ENCODE measurements around the gene RREB1. TPM values are rescaled to one million over a fixed set of nuclear protein-coding genes. Genes with fewer than 3 reads are reported as not detected.

RREB1 gene
- total RNA-seq, 4 donors from 2014 or later, result 17.7 to 36.6 (median 28.8) TPM

- H3K9me3 ChIP-seq, result no peaks in the 10 kb centered on the region
- peaks cover 0 to 50% (median 33%) of the 10 kb centered on the region in 4 donors for H3K36me3 ChIP-seq
- peaks cover 0 to 1% (median under 1%) of the 10 kb centered on the region in 4 donors for H3K4me1 ChIP-seq
- no peak for DNase-seq (ENCODE audit: extremely low spot score)
- TF ChIP-seq CTCF (IDR thresholded peaks at IDR 0.05) (no peak), POLR2AphosphoS5 (IDR thresholded peaks at IDR 0.05) (no peak), EP300 (IDR thresholded peaks at IDR 0.05) (no peak), POLR2A (IDR thresholded peaks at IDR 0.05; ENCODE audit: low read depth) (no peak)
- intact Hi-C loops (cut with DNase I), result no loop called here
- H3K4me3 ChIP-seq, result no peak overlapping the region
- H3K27ac ChIP-seq (replicated peaks in 1 of 4), result no peak overlapping the region
- no peaks in the 10 kb centered on the region for H3K27me3 ChIP-seq
- WGBS, result 89% methylated on average over 13 of the region's 13 CpGs
Measured at GRCh38 chr6:7200598-7201443, 93.1 kb downstream of the RREB1 start.

GRCh38 chr6:7201444-7201731 lies 93.6 kb downstream of the RREB1 start:
- intact Hi-C loops (cut with DNase I), result no loop called here
- WGBS, result 88% methylated on average over 2 of the region's 2 CpGs
- no peak for DNase-seq (ENCODE audit: extremely low spot score)
- no peaks in the 10 kb centered on the region for H3K9me3 ChIP-seq
- peaks cover 0 to 52% (median 34%) of the 10 kb centered on the region in 4 donors for H3K36me3 ChIP-seq
- no peak overlapping the region for H3K4me3 ChIP-seq
- H3K4me1 ChIP-seq, result no peaks in the 10 kb centered on the region
- H3K27me3 ChIP-seq, result no peaks in the 10 kb centered on the region
- H3K27ac ChIP-seq (replicated peaks in 1 of 4), result peak overlapping the region in 3 of 4 donors; percentile 15 to 58 (median 20)
- TF ChIP-seq POLR2AphosphoS5 (IDR thresholded peaks at IDR 0.05) (no peak), POLR2A (IDR thresholded peaks at IDR 0.05; ENCODE audit: low read depth) (no peak), CTCF (IDR thresholded peaks at IDR 0.05) (no peak), EP300 (IDR thresholded peaks at IDR 0.05) (no peak)

- Histone ChIP-seq H3K9me3 (no peaks in the 10 kb centered on the region), H3K27ac (replicated peaks in 1 of 4) (peak overlapping the region in 3 of 4 donors; percentile 18 to 58 (median 20)), H3K4me3 (no peak overlapping the region), H3K27me3 (no peaks in the 10 kb centered on the region), H3K36me3 (peaks cover 0 to 57% (median 35%) of the 10 kb centered on the region in 4 donors), H3K4me1 (no peaks in the 10 kb centered on the region)
- intact Hi-C loops (cut with DNase I), result no loop called here
- no peak for DNase-seq (ENCODE audit: extremely low spot score)
- TF ChIP-seq POLR2AphosphoS5 (IDR thresholded peaks at IDR 0.05) (no peak), EP300 (IDR thresholded peaks at IDR 0.05) (no peak), CTCF (IDR thresholded peaks at IDR 0.05) (no peak), POLR2A (IDR thresholded peaks at IDR 0.05; ENCODE audit: low read depth) (no peak)
- 77% methylated on average over 16 of the region's 16 CpGs for WGBS
Measured at GRCh38 chr6:7201732-7202541, 94.2 kb downstream of the RREB1 start.

- Histone ChIP-seq H3K4me3 (no peak overlapping the region), H3K27me3 (no peaks in the 10 kb centered on the region), H3K36me3 (peaks cover 0 to 56% (median 31%) of the 10 kb centered on the region in 4 donors), H3K4me1 (peaks cover 0 to 2% (median under 1%) of the 10 kb centered on the region in 4 donors), H3K27ac (replicated peaks in 1 of 4) (no peak overlapping the region), H3K9me3 (no peaks in the 10 kb centered on the region)
- intact Hi-C loops (cut with DNase I), result no loop called here
- no peak for DNase-seq (ENCODE audit: extremely low spot score)
- TF ChIP-seq POLR2AphosphoS5 (IDR thresholded peaks at IDR 0.05) (no peak), CTCF (IDR thresholded peaks at IDR 0.05) (no peak), EP300 (IDR thresholded peaks at IDR 0.05) (no peak), POLR2A (IDR thresholded peaks at IDR 0.05; ENCODE audit: low read depth) (no peak)
Measured at GRCh38 chr6:7202950-7203349, 95.2 kb downstream of the RREB1 start.
